NCI-H69 (cell line): ENCODE measurements around the gene KHDRBS2.
"Not testable (repeated sequence)": the region's sequence is repeated elsewhere in the genome, so short reads cannot be mapped to it uniquely, and the experiment has no call there.

Experiments used
- DNase-seq: peaks from one replicate; lab custom pipeline; 2025; lab: John Stamatoyannopoulos, UW

The KHDRBS2 gene

DNA sequence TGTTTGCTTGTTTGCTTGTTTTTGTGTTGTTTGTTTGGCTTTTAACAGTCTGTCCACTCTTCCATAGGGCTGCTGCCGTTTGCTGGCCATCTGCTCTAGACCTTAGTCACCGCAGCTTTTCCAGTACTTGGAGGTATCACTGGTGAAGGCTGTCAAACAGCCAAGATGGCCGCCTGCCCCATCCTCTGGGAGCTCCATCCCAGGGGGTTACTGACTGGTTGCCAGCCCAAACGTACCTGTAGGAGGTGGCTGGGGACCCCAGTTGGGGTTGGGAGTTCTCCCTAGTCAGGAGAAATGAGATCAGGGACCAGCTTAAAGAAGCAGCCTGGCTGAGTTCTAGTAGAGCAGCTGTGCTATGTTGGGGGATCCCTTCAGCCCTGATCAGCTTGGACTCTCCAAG is 418.4 kb downstream of the KHDRBS2 start:
- DNase-seq: no peak

DNA sequence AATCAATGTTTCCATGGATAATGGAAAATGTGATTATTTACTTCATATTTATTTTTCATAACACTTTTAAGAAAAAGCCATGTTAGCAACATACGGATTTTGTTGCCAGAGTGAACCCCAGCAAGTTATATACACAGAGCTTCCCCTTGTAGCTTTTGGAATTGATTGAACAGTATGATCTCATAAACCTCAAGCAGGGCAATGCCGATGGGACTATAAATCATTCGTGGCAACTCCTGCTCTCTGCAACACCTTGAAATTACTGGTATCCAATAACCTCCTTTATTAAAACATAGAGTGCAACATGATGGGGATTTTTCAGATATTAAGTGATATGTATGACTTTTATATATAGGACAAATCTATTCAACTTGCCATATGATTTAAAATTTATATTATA is 428.5 kb downstream of the KHDRBS2 start:
- DNase-seq: no peak

DNA sequence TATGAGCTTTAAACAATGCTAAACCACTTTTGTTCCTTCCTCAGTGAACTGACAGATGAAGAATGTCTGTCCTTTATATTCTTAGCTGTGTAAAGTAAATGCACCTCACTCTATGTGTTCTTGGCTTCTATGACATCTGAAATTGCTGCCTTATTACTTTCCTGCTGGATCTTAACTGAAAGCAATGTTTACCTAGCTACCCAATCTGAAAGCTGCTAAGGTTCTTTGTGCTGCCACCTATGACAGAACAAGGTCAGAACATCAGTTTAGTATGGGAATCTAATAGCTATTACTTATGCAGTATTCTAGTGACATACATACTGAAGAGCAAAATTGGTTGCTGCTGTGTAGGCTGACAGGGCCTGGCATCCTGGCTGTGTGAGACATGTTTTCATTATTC is 444.1 kb downstream of the KHDRBS2 start:
- peak; percentile 51 for DNase-seq

DNA sequence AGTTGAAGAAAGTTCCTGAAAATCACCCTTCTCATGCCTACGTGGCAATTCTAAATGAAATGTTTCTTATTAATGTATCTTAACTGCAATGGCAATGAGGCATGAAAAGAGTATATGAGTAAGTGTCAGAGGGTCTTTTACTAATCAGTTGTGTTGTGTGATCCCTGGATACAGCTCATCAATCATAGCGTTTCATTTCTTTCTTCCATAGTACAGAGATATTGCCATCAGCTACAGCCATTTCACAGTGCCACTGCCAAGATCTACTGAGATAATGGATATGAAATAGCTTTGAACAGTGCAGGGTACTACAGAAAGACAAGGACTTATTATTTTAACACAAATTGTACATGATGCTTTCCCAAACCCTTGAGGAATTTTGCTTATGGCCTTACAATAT is 450.8 kb downstream of the KHDRBS2 start:
- no peak for DNase-seq

DNA sequence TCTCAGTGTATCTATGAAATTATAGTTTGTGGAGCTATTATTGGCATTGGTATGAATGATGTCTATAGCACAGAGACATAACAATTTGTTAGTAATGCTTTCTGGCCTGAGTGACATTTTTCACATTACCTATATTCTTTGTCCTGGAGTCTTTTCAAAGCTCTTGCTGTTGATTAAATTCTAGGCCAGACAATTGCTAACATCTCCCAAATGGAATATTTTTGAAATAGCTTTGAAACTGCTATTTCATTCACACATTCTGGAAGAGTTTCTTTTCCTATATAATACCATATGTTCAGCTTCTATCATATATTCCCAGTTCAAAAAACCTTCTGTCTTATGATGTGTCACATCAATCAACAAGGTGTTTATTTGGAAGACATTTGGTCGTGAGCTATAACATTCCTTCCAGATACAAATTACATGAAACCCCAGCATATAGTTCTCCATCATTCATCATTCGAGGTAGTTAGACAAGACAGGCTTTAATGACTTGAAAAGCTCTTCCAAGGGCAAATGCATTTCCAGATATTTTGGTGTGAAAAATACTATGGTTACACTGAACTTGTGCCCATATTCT is 452.8 kb downstream of the KHDRBS2 start:
- DNase-seq: no peak

DNA sequence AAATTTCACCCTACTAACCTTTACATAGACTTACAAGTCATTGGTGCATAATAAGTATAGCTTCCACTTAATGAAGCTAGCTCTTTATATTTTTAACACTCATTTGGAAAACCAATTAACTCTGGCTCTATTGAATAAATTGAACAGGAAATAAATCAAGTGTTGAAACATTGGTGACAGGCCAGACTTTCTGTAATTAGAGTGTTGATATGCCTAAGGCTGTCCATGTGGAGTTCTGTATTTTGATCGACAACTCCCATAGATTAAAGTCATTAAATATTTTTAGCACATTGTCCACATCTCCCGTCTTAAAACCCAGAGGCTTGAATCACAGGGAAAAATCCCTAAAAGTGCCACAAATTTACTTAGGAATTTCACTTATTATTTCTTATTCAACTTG is 468.3 kb downstream of the KHDRBS2 start:
- peak; percentile 36 for DNase-seq

DNA sequence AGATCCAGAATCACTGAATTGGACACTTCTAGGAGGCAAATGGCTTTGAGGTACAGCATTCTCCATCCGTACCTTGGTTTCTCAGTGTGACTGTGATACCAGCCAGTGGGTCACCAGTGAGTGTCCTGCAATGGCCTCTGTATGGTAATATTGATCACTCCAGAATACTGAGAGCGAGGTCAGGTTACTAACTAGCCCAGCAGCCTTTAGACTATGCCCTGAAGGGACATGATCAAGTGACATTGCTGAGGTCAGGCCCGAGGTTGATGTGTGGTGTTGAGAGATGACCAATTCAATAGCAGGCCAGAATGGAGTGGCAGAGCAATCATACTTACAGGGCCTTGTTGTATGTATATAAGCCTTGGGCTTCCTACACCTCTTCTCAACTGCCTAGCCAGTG is 476.0 kb downstream of the KHDRBS2 start:
- DNase-seq: no peak

DNA sequence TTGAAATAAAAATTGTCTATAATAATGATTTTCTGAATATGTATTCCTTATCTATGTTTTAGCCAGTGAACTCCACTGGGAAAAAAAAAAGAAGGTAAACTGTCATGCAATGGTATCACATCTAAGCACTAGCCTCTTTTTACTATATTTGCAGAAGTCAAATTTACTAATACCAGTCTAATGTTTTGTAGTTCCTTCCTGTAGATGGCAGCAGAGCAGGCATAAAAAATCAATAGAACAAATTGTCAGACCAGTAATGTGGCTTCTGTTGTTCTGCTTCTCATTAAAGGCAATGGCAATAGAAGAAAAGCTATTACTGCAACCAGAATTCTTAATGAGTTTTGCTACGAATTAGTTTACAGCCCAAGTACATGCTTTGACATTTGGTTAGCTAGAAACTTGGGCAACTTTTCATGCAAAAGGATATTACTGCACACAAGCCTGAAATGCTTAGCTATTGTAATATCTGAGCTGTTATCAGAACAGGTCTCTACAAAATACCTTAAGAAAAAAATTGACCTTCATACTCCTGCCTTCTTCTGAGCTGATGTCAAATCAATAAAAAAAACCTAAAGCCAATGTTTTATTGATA is 476.9 kb downstream of the KHDRBS2 start:
- DNase-seq: peak; percentile 26

DNA sequence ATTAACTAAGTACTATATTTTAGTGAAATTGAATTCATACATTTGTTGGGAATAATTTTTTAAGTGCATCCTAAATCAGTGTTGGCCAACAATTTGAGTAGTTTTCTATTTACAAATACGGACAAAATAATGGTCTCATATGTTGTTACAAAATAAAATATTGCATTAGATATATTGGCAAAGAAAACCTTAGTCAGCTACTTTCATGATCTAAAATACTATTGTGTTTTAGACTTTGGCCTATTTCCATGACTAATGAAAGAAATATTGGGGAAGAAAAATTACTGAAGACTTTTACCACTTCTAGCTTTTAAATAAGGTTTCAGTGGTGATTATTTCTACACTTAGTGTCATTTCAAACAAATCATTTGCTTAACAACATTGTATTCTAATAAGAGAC is 498.0 kb downstream of the KHDRBS2 start:
- no peak for DNase-seq

DNA sequence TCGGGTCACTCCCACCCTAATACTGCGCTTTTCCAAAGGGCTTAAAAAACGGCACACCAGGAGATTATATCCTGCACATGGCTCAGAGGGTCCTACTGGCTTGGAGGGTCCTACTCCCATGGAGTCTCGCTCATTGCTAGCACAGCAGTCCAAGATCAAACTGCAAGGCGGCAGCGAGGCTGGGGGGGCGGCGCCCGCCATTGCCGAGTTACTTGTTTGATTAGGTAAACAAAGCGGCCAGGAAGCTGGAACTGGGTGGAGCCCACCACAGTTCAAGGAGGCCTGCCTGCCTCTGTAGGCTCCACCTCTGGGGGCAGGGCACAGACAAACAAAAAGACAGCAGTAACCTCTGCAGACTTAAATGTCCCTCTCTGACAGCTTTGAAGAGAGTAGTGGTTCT is 516.6 kb downstream of the KHDRBS2 start:
- not testable (repeated sequence) for DNase-seq

DNA sequence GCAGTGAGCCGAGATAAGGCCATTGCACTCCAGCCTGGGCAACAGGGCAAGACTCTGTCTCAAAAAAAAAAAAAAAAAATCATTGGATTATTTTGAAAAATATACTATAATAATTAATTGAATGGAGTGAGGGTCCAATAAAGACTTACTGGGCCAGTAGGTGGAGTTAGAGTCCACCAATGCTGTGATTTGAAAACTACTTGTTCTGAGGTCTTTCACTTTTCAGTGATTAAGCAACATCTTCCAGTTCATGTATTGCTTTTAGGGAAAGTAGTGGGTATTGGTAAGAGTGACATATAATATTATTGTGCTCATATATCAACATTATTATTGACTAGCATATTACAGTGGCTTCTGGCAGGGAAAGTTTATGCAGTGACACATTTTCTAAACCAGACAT is 530.3 kb downstream of the KHDRBS2 start:
- no peak for DNase-seq

DNA sequence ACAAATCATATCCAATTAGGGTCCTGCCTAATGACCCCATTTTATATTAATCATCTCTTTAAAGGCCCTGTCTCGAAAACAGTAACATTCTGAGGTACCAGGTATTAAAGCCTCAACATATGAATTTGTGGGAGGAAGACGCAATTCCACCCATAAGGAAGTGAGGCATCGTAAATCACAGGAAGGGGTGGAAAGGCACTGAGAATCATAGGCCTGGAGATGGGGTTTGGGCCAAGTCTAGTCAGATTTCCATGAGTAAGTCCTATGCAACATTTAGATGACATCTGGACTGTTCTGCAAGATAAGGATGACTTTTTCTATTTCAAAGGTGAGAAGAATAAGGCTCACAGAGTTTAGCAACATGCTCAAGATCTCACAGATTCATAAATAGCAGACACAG is 534.0 kb downstream of the KHDRBS2 start:
- no peak for DNase-seq

DNA sequence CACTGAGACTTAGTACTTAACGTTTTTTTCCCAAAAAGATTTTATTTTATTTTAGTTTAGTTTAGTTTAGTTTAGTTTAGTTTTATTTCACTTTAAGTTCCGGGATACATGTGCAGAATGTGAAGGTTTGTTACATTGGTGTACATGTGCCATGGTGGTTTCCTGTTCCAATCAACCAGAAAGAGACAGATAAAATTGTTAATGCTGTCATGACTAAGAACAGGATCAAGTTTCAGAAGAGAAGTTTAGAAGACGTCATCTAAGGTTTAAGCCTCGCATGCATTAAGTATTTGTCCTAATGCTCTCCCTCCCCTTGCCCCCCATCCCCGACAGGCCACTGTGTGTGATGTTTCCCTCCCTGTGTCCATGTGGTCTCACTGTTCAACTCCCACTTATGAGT is 540.0 kb downstream of the KHDRBS2 start:
- DNase-seq: no peak

DNA sequence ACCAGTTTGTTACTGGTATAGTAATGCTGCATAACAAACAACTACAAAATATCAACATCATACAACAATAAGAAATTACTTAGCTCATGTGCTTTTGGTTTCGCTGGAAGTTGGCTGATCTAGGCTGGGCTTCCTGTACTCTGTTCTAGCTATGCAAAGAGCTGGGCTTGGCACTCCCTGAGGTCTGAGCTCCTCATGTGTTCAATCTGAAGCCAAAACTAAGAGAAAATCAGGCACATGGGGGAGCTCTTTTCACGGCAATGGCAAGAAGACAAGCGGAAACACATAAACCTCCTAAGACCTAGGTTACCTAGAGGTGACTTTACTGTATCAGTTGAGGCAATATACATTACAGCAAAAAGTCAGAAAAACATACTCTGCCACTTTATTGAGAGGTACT is 574.2 kb downstream of the KHDRBS2 start:
- no peak for DNase-seq

DNA sequence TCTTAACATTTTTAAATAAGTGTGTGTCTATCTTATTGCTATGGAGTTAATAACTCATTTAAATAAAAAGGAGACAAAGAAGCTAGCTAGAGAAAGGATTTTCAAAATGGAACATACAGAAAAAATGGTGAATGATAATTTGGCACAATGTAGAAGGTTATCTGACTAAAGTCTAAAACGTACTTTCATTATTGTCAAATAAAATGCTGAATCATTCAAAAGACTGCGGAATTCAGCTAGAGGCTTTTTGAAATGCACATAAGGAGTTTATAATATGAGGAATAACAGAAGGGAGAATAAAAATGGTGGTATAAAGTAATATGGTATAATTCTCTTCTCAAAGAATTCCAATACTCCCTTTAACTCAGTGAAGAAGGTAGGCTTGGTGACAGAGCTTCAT is 597.9 kb downstream of the KHDRBS2 start:
- no peak for DNase-seq

DNA sequence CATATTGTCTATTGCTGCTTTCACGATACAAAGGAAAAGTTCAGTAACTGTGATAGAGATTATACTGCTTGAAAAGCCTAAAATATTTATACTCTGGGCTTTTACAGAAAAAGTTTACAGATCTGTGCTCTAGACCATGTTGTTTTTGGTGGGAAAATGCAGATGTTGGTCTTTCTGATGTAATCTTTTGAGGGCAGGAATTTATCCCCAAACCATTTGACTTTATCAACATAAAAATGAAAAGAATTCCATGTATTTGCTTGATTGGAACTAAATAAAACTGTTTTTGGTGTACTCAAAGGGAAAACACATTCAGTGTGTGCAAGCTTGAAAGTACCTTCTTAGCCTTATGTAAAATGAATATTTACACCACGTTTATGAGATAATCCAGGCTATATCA is 603.5 kb downstream of the KHDRBS2 start:
- DNase-seq: no peak

DNA sequence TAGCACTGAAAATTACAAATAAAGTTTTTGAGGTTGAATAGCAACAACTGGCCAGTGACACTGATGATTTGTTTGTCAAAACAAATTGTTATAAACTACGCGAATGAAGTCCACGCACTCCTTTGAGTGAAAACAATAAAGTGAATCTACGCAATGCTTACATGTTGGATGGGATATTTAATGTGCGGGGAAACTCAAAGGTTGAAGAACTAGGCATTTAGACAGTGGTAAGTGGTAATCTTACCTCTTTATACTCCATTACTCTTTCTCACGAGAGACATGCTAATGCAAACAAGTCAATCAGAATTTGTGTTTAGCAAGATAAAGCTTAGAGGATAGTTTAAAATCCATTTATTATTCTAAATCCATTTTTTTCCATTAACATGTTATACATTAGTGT is 606.4 kb downstream of the KHDRBS2 start:
- no peak for DNase-seq

DNA sequence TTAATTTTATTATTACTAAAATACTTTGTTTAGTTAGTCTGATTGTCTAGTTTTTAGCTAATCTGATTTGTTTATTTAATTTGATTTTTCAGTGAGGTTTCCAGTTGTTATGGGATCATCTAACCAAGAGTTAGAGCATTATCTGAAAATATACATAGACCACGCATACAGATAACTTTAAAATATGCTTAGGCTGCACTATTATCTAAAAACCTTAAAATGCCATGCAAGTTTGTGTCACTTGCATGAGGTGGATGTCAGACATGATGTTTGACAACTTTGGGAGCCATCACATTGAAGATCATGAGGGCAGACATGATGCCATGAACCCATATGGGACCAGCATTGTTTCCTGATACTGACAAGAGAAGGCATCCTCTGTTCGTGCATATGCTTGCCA is 610.3 kb downstream of the KHDRBS2 start:
- no peak for DNase-seq

DNA sequence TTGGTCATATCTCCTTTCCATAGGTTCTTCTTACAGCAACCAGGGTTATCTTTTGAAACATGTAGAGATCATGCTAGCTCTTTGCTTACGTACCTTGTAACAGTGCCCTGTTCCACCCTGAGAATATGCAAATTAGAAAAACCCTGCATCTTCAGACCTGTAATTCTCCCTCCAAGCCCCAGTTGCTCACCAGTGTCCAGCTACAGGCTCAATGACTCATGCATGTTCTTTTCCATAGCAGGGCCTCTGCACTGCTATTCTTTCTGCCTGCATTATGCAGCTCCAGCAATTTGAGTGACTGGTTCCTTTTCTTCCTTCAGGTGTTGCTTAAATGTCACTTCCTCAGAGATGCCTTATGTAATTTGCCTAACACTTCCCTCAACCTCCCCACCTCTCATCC is 636.2 kb downstream of the KHDRBS2 start:
- DNase-seq: no peak

DNA sequence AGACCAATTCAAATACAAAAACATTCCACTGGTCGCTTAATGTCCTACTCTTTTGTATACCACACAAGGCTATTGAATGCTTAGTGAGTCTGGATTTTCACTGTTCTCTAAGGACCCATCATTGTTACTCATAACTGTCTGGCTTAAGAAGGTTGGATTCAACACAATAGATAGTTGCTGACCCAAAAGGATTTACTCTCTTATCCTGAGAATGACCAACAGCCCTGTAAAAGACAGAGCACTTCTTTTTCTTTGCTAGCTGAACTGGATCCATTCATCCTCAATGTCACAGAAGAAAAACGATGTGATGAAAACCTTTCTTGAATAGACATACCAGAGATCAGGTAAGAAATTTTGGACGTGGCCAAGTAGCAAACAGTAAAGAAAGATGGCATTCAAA is 645.6 kb downstream of the KHDRBS2 start:
- no peak for DNase-seq
